ENCODE measurements around the gene TLNRD1. TPM values are rescaled to one million over a fixed set of nuclear protein-coding genes. Genes with fewer than 3 reads are reported as not detected.

The TLNRD1 gene
- polyA plus RNA-seq, 3 donors = 7.6 to 12.2 (median 9.6) TPM

DNA sequence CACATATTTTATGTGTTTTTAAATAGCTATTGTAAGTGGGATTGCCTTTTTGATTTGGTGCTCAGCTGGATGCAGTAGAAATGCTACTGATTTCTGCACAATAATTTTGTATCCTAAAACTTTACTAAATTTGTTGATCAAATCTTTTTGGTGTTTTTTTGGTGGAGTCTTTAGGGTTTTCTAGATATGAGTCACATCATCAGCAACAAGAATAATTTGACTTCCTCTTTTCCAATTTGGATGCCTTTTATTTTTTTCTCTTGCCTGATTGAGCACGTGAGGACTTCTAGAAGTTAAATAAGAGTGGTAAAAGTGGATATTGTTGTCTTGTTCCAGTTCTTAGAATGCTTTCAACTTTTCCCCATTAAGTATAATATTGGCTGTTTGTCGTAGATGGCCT is 51.3 kb downstream of the TLNRD1 start:
- DNase-seq = no peak

DNA sequence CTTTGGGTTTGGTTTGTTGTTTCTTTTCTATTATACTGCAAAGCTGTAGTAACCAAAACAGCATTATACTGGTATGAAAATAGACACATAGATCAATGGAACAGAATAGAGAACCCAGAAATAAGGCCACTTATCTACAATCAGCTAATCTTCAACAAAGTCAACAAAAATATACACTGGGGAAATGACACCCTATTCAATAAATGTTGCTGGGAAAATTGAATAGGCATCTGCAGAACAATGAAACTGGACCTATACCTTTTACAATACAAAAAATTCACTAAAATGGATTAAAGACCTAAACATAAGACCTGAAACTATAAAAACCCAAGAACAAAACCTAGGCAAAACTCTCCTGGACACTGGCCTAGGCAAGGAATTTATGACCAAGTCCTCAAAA is 52.9 kb downstream of the TLNRD1 start:
- no peak for DNase-seq

DNA sequence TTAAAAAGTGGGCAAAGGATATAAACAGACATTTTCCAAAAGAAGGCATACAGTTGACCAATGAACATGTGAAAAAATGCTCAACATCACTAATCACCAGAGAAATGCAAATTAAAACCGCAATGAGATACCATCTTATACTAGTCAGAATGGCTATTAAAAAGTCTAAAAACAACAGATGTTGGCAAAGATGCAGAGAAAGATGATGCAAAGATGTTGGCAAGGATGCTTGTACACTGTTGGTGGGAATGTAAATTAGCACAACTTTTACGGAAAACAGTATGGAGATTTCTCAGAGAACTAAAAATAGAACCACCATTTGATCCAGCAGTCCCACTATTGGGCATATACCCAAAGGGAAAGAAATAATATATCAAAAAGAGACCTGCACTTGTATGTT is 53.5 kb downstream of the TLNRD1 start:
- no peak for DNase-seq

Other genes starting within 250 kb of the TLNRD1 start
- 1 to 10 TPM; 3.2 to 7.0 (median 6.1) TPM for gene CEMIP, start 221.6 kb upstream of the TLNRD1 start, polyA plus RNA-seq (ENCODE audit: insufficient read length in 3 of 3)
- gene MESD, start 11.1 kb upstream of the TLNRD1 start, polyA plus RNA-seq (ENCODE audit: insufficient read length in 3 of 3) = 10 to 100 TPM; 41.4 to 45.2 (median 42.8) TPM
- under 1 TPM in 2 of 3 donors, not detected in 1; 0.43 to 0.56 TPM for gene CFAP161, start 133.3 kb downstream of the TLNRD1 start, polyA plus RNA-seq (ENCODE audit: insufficient read length in 3 of 3)
- 1 to 10 TPM; 4.1 to 5.2 (median 4.8) TPM for gene IL16, start 196.0 kb downstream of the TLNRD1 start, polyA plus RNA-seq (ENCODE audit: insufficient read length in 3 of 3)